Spleen (tissue), 11 donors: ENCODE data around the gene CLDN6. TPM values are rescaled to one million over a fixed set of nuclear protein-coding genes. Genes with fewer than 3 reads are reported as not detected.

ENCODE experiments used
- DNase-seq: peaks from one replicate; pipeline ENCODE4 v3.0.0-alpha.2; 2020
- H3K27ac ChIP-seq, 8 donors: fragments of 200-600 bp; sonication (generic) in 7 of 8; 1 replicate in 4 of 8; 2 replicates in 4 of 8; pipeline versions ENCODE4 v1.5.0 to v1.8.0; 2016 to 2021; ENCODE audit warnings: inconsistent platforms in 4 of 8, mild to moderate bottlenecking in 4 of 8, moderate library complexity in 1 of 8
- H3K27me3 ChIP-seq, 7 donors: fragments of 200-600 bp; sonication (generic) in 6 of 7; replicated peaks in 1 of 7; 1 replicate in 4 of 7; 2 replicates in 3 of 7; pipeline versions ENCODE4 v1.5.0 to v1.8.0; 2016 to 2021; ENCODE audit warnings: inconsistent platforms in 3 of 7, mild to moderate bottlenecking in 1 of 7
- H3K36me3 ChIP-seq, 6 donors: fragments of 200-600 bp; sonication (generic) in 5 of 6; 1 replicate in 4 of 6; 2 replicates in 2 of 6; pipeline versions ENCODE4 v1.5.0 to v1.8.0; 2016 to 2021; ENCODE audit warnings: inconsistent platforms in 2 of 6
- H3K4me1 ChIP-seq, 6 donors: fragments of 200-600 bp; sonication (generic) in 5 of 6; 1 replicate in 3 of 6; 2 replicates in 3 of 6; pipeline versions ENCODE4 v1.5.0 to v1.8.0; 2016 to 2021; ENCODE audit warnings: inconsistent platforms in 3 of 6
- H3K4me3 ChIP-seq, 8 donors: fragments of 200-600 bp; sonication (generic) in 7 of 8; 1 replicate in 4 of 8; 2 replicates in 4 of 8; pipeline versions ENCODE4 v1.5.0 to v1.8.0; 2016 to 2021; ENCODE audit warnings: inconsistent platforms in 4 of 8, mild to moderate bottlenecking in 4 of 8, moderate library complexity in 2 of 8
- H3K9me3 ChIP-seq, 8 donors: fragments of 200-600 bp; sonication (generic) in 7 of 8; 1 replicate in 4 of 8; 2 replicates in 4 of 8; pipeline versions ENCODE4 v1.5.0 to v1.8.0; 2016 to 2021; ENCODE audit warnings: inconsistent platforms in 4 of 8
- POLR2A ChIP-seq, 3 donors: fragments of 450-650 bp; IDR thresholded peaks; one replicate each; pipeline ENCODE4 v1.5.1; 2017; ENCODE audit warnings: antibody characterized with exemption in 3 of 3, mild to moderate bottlenecking in 1 of 3
- POLR2AphosphoS5 ChIP-seq, 3 donors: sonication (generic); formaldehyde crosslinking; IDR thresholded peaks; one replicate each; pipeline ENCODE4 v1.5.1; 2017; ENCODE audit warnings: antibody characterized with exemption in 3 of 3
- WGBS, 5 donors: extraction: QIAGEN DNeasy Blood & Tissue Kit in 3 of 5; methylation state at CpG; one replicate each; pipeline versions ENCODE4 v1.1.5 to v1.1.7; 2013 to 2018; 5-methylcytosine and 5-hydroxymethylcytosine counted together
- intact Hi-C: fragments of 100-400 bp; cut with DNase I; formaldehyde crosslinking; loops from one replicate; pipeline ENCODE4 v1.15.0; 2023; ENCODE audit warnings: low total_unique reads
- polyA plus RNA-seq, 3 donors: library from polyadenylated mRNA; stranded (reverse); fragments of 200-250 nt; gene quantifications; one replicate each; pipeline ENCODE4 v1.2.1, GENCODE V29; 2013
- total RNA-seq, 7 donors: library from RNA; depleted of rRNA in 3 of 7; stranded (reverse); fragments of >200 nt in 3 of 7; fragmentation: NEBNext Ultra II Directional in 4 of 7; extraction: Animal tissue kit (Norgen Biotek cat#: 25700) in 4 of 7; gene quantifications; one replicate each; pipeline versions ENCODE4 v1.1.0 to v1.2.1, GENCODE V29; 2016 to 2021
- TF ChIP-seq, protein P1 (sequence below), 11 experiments: fragments of 200-600 bp in 7 of 11; fragments of 450-650 bp in 4 of 11; sonication (generic) in 4 of 11; IDR thresholded peaks in 8 of 11; conservative IDR thresholded peaks in 3 of 11; 1 replicate in 7 of 11; 2 replicates in 4 of 11; pipeline versions ENCODE4 v1.4.0 to v1.8.0; 2016 to 2021; ENCODE audit warnings: antibody characterized with exemption in 11 of 11, inconsistent platforms in 4 of 11, mild to moderate bottlenecking in 1 of 11
- donor health status: healthy with polysubstance abuse.
- donor health status: DM: no; HTN: no; CAD: no; lungs with moderate emphysema.
- donor health status: DM: no; HTN: no; CAD: no.
- donor health status: Bipolar disorder and iron deficiency.
- donor health status: healthy.
- donor health status: DM: no; HTN: no; CAD: no.
- donor health status: DM: yes; HTN: yes; CAD: no.

CLDN6 gene
- total and polyA plus RNA-seq, 10 donors = not detected

DNA sequence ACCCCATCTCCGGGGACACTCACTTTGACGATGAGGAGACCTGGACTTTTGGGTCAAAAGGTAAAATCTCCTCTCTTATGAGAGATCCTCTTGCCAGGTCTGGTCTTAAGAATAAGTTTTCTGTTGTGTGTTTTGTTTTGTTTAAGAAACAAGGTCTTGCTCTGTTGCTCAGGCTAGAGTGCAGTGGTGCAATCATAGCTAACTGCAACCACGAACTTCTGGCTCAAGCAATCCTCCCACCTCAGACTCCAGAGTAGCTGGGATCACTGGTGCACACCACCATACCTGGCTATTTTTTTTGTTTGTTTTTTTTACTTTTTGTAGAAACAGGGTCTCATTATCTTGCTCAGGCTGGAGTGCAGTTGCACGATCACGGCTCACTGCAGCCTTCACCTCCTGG lies 32.5 kb upstream of the CLDN6 start:
- H3K9me3 ChIP-seq = no peaks in the 10 kb centered on the region
- peak overlapping the region in 7 of 8 donors; percentile 51 to 95 (median 81) for H3K27ac ChIP-seq
- TF ChIP-seq, protein P1, sequence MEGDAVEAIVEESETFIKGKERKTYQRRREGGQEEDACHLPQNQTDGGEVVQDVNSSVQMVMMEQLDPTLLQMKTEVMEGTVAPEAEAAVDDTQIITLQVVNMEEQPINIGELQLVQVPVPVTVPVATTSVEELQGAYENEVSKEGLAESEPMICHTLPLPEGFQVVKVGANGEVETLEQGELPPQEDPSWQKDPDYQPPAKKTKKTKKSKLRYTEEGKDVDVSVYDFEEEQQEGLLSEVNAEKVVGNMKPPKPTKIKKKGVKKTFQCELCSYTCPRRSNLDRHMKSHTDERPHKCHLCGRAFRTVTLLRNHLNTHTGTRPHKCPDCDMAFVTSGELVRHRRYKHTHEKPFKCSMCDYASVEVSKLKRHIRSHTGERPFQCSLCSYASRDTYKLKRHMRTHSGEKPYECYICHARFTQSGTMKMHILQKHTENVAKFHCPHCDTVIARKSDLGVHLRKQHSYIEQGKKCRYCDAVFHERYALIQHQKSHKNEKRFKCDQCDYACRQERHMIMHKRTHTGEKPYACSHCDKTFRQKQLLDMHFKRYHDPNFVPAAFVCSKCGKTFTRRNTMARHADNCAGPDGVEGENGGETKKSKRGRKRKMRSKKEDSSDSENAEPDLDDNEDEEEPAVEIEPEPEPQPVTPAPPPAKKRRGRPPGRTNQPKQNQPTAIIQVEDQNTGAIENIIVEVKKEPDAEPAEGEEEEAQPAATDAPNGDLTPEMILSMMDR (IDR thresholded peaks at IDR 0.05 in 8 of 11, conservative IDR thresholded peaks at IDR 0.05 in 3 of 11) = no peak
- TF ChIP-seq POLR2A (IDR thresholded peaks at IDR 0.05) (no peak), POLR2AphosphoS5 (IDR thresholded peaks at IDR 0.05) (no peak)
- intact Hi-C loops = loop anchor here (10.0 kb wide), 1 partner anchor 114 kb away; no protein-coding TSS in a partner anchor
- no peak for DNase-seq
- H3K36me3 ChIP-seq = peaks cover 0 to 24% (median 0%) of the 10 kb centered on the region in 6 donors
- peaks cover 20 to 83% (median 31%) of the 10 kb centered on the region in 6 donors for H3K4me1 ChIP-seq
- H3K27me3 ChIP-seq = peaks cover 0 to 50% (median 26%) of the 10 kb centered on the region in 7 donors
- WGBS, 5 donors = 67 to 73% (median 71%) methylated on average over 5 of the region's 5 CpGs
- peak overlapping the region in 3 of 8 donors; percentile 26 to 84 (median 63) for H3K4me3 ChIP-seq

DNA sequence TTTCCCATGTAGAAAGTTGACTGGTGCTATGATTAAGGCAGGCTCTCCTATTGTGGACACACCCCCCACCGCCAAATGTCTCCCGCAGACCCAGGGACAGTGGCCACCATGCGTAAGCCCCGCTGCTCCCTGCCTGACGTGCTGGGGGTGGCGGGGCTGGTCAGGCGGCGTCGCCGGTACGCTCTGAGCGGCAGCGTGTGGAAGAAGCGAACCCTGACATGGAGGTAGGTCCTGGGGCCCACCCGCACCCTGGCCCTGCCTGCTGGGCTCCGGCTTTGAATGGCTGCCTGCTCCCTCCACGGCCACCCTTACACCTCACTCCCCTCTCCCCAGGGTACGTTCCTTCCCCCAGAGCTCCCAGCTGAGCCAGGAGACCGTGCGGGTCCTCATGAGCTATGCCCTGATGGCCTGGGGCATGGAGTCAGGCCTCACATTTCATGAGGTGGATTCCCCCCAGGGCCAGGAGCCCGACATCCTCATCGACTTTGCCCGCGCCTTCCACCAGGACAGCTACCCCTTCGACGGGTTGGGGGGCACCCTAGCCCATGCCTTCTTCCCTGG lies 32.0 kb upstream of the CLDN6 start:
- intact Hi-C loops = loop anchor here (10.0 kb wide), 1 partner anchor 115 kb away; no protein-coding TSS in a partner anchor

DNA sequence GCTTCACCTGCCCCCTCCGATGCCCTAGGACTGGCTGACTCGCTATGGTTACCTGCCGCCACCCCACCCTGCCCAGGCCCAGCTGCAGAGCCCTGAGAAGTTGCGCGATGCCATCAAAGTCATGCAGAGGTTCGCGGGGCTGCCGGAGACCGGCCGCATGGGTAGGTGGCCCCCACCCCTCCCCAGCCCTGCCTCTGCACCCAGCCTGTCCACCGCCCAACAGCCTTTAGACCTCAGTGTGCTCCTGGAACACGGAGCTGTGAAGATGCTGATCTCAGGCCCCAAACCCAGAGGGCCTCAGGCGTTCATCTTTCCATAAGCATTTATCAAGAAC lies 29.4 kb upstream of the CLDN6 start:
- Histone ChIP-seq H3K4me1 (peaks cover 17 to 87% (median 28%) of the 10 kb centered on the region in 6 donors), H3K36me3 (peaks cover 0 to 11% (median 0%) of the 10 kb centered on the region in 6 donors), H3K4me3 (peak overlapping the region in 6 of 8 donors; percentile 6 to 84 (median 60)), H3K9me3 (no peaks in the 10 kb centered on the region), H3K27ac (peak overlapping the region in 7 of 8 donors; percentile 69 to 95 (median 81)), H3K27me3 (peaks cover 0 to 82% (median 57%) of the 10 kb centered on the region in 7 donors)
- intact Hi-C loops = no loop called here
- WGBS, 5 donors = 12 to 24% (median 19%) methylated on average over 2 to 13 of the region's 13 CpGs
- DNase-seq = no peak
- TF ChIP-seq POLR2A (IDR thresholded peaks at IDR 0.05) (no peak), POLR2AphosphoS5 (IDR thresholded peaks at IDR 0.05) (peak in 1 of 3 donors; percentile 64)
- TF ChIP-seq, protein P1 (IDR thresholded peaks at IDR 0.05 in 8 of 11, conservative IDR thresholded peaks at IDR 0.05 in 3 of 11) = no peak

More for the DNA sequence above, 32.0 kb upstream of the CLDN6 start:
- H3K27me3 ChIP-seq = peaks cover 0 to 55% (median 31%) of the 10 kb centered on the region in 7 donors
- peak overlapping the region in 4 of 8 donors; percentile 17 to 84 (median 44) for H3K4me3 ChIP-seq
- no peak for DNase-seq
- peak overlapping the region in 7 of 8 donors; percentile 51 to 95 (median 81) for H3K27ac ChIP-seq
- TF ChIP-seq, protein P1 (IDR thresholded peaks at IDR 0.05 in 8 of 11, conservative IDR thresholded peaks at IDR 0.05 in 3 of 11) = no peak
- peak; percentile 11 to 75 (median 50) for TF ChIP-seq POLR2AphosphoS5 (IDR thresholded peaks at IDR 0.05)
- no peak for TF ChIP-seq POLR2A (IDR thresholded peaks at IDR 0.05)
- H3K36me3 ChIP-seq = peaks cover 0 to 20% (median 0%) of the 10 kb centered on the region in 6 donors
- H3K9me3 ChIP-seq = no peaks in the 10 kb centered on the region
- peaks cover 20 to 83% (median 31%) of the 10 kb centered on the region in 6 donors for H3K4me1 ChIP-seq
- WGBS, 5 donors = 83 to 85% (median 84%) methylated on average over 24 to 26 of the region's 26 CpGs
